Prostate gland (tissue), 2 donors: ENCODE results near the gene C1orf35. TPM values are rescaled to one million over a fixed set of nuclear protein-coding genes. Genes with fewer than 3 reads are reported as not detected.

Experiments
- DNase-seq: peaks from one replicate; pipeline ENCODE4 v3.0.0-alpha.2; 2019; ENCODE audit warnings: low spot score
- H3K27ac ChIP-seq, 2 donors: fragments of 200-600 bp; sonication (generic); 2 replicates each; pipeline ENCODE4 v1.5.1; 2017 to 2019
- H3K27me3 ChIP-seq: fragments of 200-600 bp; sonication (generic); replicated peaks from 2 replicates; pipeline ENCODE4 v1.5.1; 2019; ENCODE audit not compliant: insufficient read depth
- H3K36me3 ChIP-seq, 2 donors: fragments of 200-600 bp; sonication (generic); 1 replicate in 1 of 2; 2 replicates in 1 of 2; pipeline versions ENCODE4 v1.5.1 to v1.8.1; 2017 to 2019
- H3K4me1 ChIP-seq: fragments of 200-600 bp; sonication (generic); replicated peaks from 2 replicates; pipeline ENCODE4 v1.5.1; 2019
- H3K4me3 ChIP-seq, 2 donors: fragments of 200-600 bp; sonication (generic); 2 replicates each; pipeline ENCODE4 v1.5.1; 2017 to 2019
- H3K9me3 ChIP-seq: fragments of 200-600 bp; sonication (generic); 2 replicates; pipeline ENCODE4 v1.5.1; 2017
- POLR2A ChIP-seq: fragments of 450-650 bp; IDR thresholded peaks from one replicate; pipeline ENCODE4 v1.6.1; 2016; ENCODE audit warnings: antibody characterized with exemption, mild to moderate bottlenecking
- POLR2AphosphoS5 ChIP-seq: sonication (generic); formaldehyde crosslinking; IDR thresholded peaks from one replicate; pipeline ENCODE4 v1.6.1; 2017; ENCODE audit warnings: antibody characterized with exemption
- WGBS: methylation state at CpG from one replicate; pipeline ENCODE4 v1.1.5; 2018; 5-methylcytosine and 5-hydroxymethylcytosine counted together
- intact Hi-C: fragments of 100-400 bp; cut with DNase I; formaldehyde crosslinking; loops from one replicate; pipeline ENCODE4 v1.14.2; 2022
- total RNA-seq, 2 donors: library from RNA; depleted of rRNA; stranded (reverse); fragments of >200 nt; gene quantifications; one replicate each; pipeline ENCODE4 v1.1.0, GENCODE V29; 2016
- TF ChIP-seq, protein P1 (sequence below), 4 experiments: fragments of 200-600 bp in 2 of 4; fragments of 450-650 bp in 2 of 4; sonication (generic) in 2 of 4; IDR thresholded peaks; 1 replicate in 3 of 4; 2 replicates in 1 of 4; pipeline ENCODE4 v1.5.1; 2016 to 2019; ENCODE audit warnings: antibody characterized with exemption in 4 of 4, mild to moderate bottlenecking in 2 of 4, moderate library complexity in 2 of 4

The C1orf35 gene
- total RNA-seq, 2 donors from 2014 or later = 23.5 TPM

GRCh38 chr1:228147768-228148167, 44.6 kb upstream of the C1orf35 start:
- 91% methylated on average over 4 of the region's 4 CpGs for WGBS
- Histone ChIP-seq H3K27me3 (no peaks in the 10 kb centered on the region), H3K9me3 (no peaks in the 10 kb centered on the region), H3K27ac (no peak overlapping the region), H3K4me3 (no peak overlapping the region), H3K4me1 (no peaks in the 10 kb centered on the region), H3K36me3 (no peaks in the 10 kb centered on the region)
- TF ChIP-seq POLR2A (no peak), POLR2AphosphoS5 (no peak)
- TF ChIP-seq, protein P1, sequence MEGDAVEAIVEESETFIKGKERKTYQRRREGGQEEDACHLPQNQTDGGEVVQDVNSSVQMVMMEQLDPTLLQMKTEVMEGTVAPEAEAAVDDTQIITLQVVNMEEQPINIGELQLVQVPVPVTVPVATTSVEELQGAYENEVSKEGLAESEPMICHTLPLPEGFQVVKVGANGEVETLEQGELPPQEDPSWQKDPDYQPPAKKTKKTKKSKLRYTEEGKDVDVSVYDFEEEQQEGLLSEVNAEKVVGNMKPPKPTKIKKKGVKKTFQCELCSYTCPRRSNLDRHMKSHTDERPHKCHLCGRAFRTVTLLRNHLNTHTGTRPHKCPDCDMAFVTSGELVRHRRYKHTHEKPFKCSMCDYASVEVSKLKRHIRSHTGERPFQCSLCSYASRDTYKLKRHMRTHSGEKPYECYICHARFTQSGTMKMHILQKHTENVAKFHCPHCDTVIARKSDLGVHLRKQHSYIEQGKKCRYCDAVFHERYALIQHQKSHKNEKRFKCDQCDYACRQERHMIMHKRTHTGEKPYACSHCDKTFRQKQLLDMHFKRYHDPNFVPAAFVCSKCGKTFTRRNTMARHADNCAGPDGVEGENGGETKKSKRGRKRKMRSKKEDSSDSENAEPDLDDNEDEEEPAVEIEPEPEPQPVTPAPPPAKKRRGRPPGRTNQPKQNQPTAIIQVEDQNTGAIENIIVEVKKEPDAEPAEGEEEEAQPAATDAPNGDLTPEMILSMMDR (IDR thresholded peaks at IDR 0.05) = no peak
- no peak for DNase-seq
- intact Hi-C loops = loop anchor here (5.0 to 10.0 kb wide), 2 partner anchors 40 to 127 kb away; partner anchors contain the start of gene MRPL55

GRCh38 chr1:228147151-228147693, 44.1 kb upstream of the C1orf35 start:
- Histone ChIP-seq H3K4me1 (no peaks in the 10 kb centered on the region), H3K27ac (no peak overlapping the region), H3K36me3 (no peaks in the 10 kb centered on the region), H3K9me3 (no peaks in the 10 kb centered on the region), H3K4me3 (no peak overlapping the region), H3K27me3 (no peaks in the 10 kb centered on the region)
- DNase-seq = no peak
- TF ChIP-seq POLR2AphosphoS5 (no peak), POLR2A (no peak)
- TF ChIP-seq, protein P1 (IDR thresholded peaks at IDR 0.05) = no peak
- 89% methylated on average over 19 of the region's 20 CpGs for WGBS
- intact Hi-C loops = loop anchor here (5.0 to 10.0 kb wide), 2 partner anchors 40 to 128 kb away; partner anchors contain the start of gene MRPL55

DNA sequence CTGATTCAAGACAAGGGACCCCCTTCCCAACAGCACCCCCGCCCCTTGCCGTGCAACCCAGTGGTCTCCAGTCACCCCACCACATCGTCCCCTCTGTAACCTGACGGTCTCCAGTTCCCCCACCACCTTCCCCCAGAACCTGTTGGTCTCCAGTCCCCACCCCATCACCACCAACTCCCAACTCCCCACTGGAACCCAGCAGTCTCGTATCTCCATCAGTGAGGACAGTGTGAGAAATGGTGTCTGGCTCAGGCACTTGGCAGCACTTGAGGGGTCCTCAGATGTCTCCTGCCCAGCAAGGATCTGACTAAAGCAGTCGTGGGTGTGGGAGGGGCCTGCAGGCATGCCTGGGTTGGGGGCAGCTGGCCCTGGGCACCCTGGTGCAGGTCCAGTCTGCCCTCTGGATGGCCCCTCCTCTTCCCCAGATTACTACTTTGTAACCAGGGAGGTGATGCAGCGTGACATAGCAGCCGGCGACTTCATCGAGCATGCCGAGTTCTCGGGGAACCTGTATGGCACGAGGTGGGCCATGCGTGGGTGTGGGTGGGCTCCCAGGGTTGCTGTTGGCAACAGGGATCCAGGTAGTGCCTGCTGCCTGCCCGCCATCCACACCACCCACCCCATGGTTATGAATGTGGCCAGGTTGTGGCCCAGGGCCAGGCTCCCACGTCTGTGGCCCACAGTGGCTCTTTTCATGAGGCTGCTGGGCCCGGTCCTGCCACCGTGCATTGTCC, 43.5 kb upstream of the C1orf35 start:
- intact Hi-C loops = loop anchor here (5.0 to 10.0 kb wide), 2 partner anchors 39 to 128 kb away; partner anchors contain the start of gene MRPL55
- Histone ChIP-seq H3K9me3 (no peaks in the 10 kb centered on the region), H3K4me1 (peaks cover 3% of the 10 kb centered on the region), H3K4me3 (no peak overlapping the region), H3K27me3 (no peaks in the 10 kb centered on the region), H3K36me3 (no peaks in the 10 kb centered on the region), H3K27ac (no peak overlapping the region)
- DNase-seq = no peak
- WGBS = 84% methylated on average over 18 of the region's 18 CpGs
- TF ChIP-seq, protein P1 (IDR thresholded peaks at IDR 0.05) = no peak
- TF ChIP-seq POLR2A (no peak), POLR2AphosphoS5 (no peak)

- TF ChIP-seq POLR2AphosphoS5 (no peak), POLR2A (no peak)
- TF ChIP-seq, protein P1 (IDR thresholded peaks at IDR 0.05) = no peak
- DNase-seq = no peak
- Histone ChIP-seq H3K4me3 (no peak overlapping the region), H3K27me3 (no peaks in the 10 kb centered on the region), H3K9me3 (no peaks in the 10 kb centered on the region), H3K4me1 (peaks cover 9% of the 10 kb centered on the region), H3K27ac (no peak overlapping the region), H3K36me3 (no peaks in the 10 kb centered on the region)
- WGBS = 90% methylated on average over 28 of the region's 31 CpGs
- intact Hi-C loops = loop anchor here (5.0 to 10.0 kb wide), 2 partner anchors 38 to 129 kb away; partner anchors contain the start of gene MRPL55
Measured at GRCh38 chr1:228145463-228146416, 42.6 kb upstream of the C1orf35 start.
